Measurements from ENCODE around the gene FOXD2. TPM values are rescaled to one million over a fixed set of nuclear protein-coding genes. Genes with fewer than 3 reads are reported as not detected.
"Not testable (repeated sequence)": the region's sequence is repeated elsewhere in the genome, so short reads cannot be mapped to it uniquely, and the experiment has no call there.

The FOXD2 gene
- total RNA-seq, 4 donors from 2014 or later, result under 0.01 to 0.57 (median 0.19) TPM; not detected in 1

GRCh38 chr1:47449822-47450552, 12.1 kb downstream of the FOXD2 start:
- Histone ChIP-seq H3K36me3 (no peaks in the 10 kb centered on the region), H3K27ac (replicated peaks in 1 of 4) (no peak overlapping the region), H3K27me3 (peaks cover 3 to 100% (median 41%) of the 10 kb centered on the region in 4 donors), H3K4me3 (no peak overlapping the region), H3K9me3 (no peaks in the 10 kb centered on the region), H3K4me1 (peaks cover 4 to 16% (median 10%) of the 10 kb centered on the region in 4 donors)
- intact Hi-C loops (cut with DNase I), result no loop called here
- WGBS, result 37% methylated on average over 20 of the region's 36 CpGs
- DNase-seq (ENCODE audit: extremely low spot score), result no peak
- peak; percentile 17 to 54 (median 38) for TF ChIP-seq CTCF (IDR thresholded peaks at IDR 0.05)
- TF ChIP-seq EP300 (IDR thresholded peaks at IDR 0.05), result no peak
- TF ChIP-seq POLR2A (IDR thresholded peaks at IDR 0.05; ENCODE audit: low read depth), result no peak

GRCh38 chr1:47450606-47451005, 12.8 kb downstream of the FOXD2 start:
- 93% methylated on average over 3 of the region's 4 CpGs for WGBS
- no peak for DNase-seq (ENCODE audit: extremely low spot score)
- no peak overlapping the region for H3K4me3 ChIP-seq
- no peak overlapping the region for H3K27ac ChIP-seq (replicated peaks in 1 of 4)
- no peak for TF ChIP-seq CTCF (IDR thresholded peaks at IDR 0.05)
- TF ChIP-seq POLR2AphosphoS5 (IDR thresholded peaks at IDR 0.05), result no peak
- no peak for TF ChIP-seq POLR2A (IDR thresholded peaks at IDR 0.05; ENCODE audit: low read depth)
- TF ChIP-seq EP300 (IDR thresholded peaks at IDR 0.05), result no peak
- no peaks in the 10 kb centered on the region for H3K36me3 ChIP-seq
- H3K4me1 ChIP-seq, result peaks cover 0 to 11% (median 6%) of the 10 kb centered on the region in 4 donors
- no peaks in the 10 kb centered on the region for H3K9me3 ChIP-seq
- peaks cover 0 to 99% (median 35%) of the 10 kb centered on the region in 4 donors for H3K27me3 ChIP-seq
- intact Hi-C loops (cut with DNase I), result no loop called here

DNA sequence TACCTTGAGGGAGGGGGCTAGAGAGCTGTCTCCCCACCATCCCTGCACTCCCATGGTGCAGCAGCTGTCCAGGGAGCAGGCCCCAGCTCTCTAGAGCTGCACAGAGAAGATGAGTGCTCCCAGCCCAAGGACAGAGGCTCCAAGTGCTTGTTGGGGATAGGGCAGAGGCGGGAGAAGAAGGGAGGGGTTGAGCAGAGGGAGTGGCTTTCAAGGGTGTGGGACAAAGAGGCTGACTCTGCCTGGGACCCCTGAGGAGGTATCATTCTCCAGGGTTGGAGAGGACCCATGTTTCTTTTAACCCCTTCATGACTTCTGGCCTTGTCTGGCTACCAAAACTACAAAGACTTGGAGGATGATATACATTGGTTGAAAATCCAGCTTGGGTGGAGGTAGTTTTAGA, 14.6 kb downstream of the FOXD2 start:
- H3K4me1 ChIP-seq, result peaks cover 0 to 11% (median 6%) of the 10 kb centered on the region in 4 donors
- 100% methylated on average over 1 of the region's 1 CpG for WGBS
- DNase-seq (ENCODE audit: extremely low spot score), result no peak
- H3K9me3 ChIP-seq, result no peaks in the 10 kb centered on the region
- no peaks in the 10 kb centered on the region for H3K36me3 ChIP-seq
- intact Hi-C loops (cut with DNase I), result no loop called here
- H3K27ac ChIP-seq (replicated peaks in 1 of 4), result no peak overlapping the region
- peaks cover 0 to 99% (median 18%) of the 10 kb centered on the region in 4 donors for H3K27me3 ChIP-seq
- no peak for TF ChIP-seq CTCF (IDR thresholded peaks at IDR 0.05)
- no peak for TF ChIP-seq POLR2AphosphoS5 (IDR thresholded peaks at IDR 0.05)
- no peak for TF ChIP-seq EP300 (IDR thresholded peaks at IDR 0.05)
- TF ChIP-seq POLR2A (IDR thresholded peaks at IDR 0.05; ENCODE audit: low read depth), result no peak
- H3K4me3 ChIP-seq, result no peak overlapping the region

DNA sequence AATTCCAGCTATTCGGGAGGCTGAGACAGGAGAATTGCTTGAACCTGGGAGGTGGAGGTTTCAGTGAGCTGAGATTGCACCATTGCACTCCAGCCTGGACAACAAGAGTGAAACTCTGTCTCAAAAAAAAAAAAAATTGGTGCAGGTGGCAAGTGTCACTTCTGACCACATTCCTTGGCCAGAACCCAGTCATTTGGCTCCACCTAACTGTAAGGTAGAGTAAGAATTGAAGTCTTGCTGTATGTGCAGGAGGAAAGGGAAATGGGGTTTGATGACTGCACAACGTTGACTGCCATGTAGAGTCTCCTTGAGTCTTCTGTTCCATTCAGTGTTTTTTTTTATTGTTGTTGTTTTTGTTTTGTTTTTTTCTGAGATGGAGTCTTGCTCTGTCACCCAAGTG, 16.1 kb downstream of the FOXD2 start:
- H3K27ac ChIP-seq (replicated peaks in 1 of 4); H3K4me3 ChIP-seq; intact Hi-C loops (cut with DNase I); H3K9me3 ChIP-seq; DNase-seq (ENCODE audit: extremely low spot score); H3K36me3 ChIP-seq: not testable (repeated sequence)
- WGBS, result 86% methylated on average over 2 of the region's 2 CpGs
- peaks cover 0 to 98% (median 12%) of the 10 kb centered on the region in 4 donors for H3K27me3 ChIP-seq
- H3K4me1 ChIP-seq, result peaks cover 0 to 11% (median 6%) of the 10 kb centered on the region in 4 donors

- intact Hi-C loops (cut with DNase I), result no loop called here
- peaks cover 0 to 97% (median 3%) of the 10 kb centered on the region in 4 donors for H3K27me3 ChIP-seq
- no peaks in the 10 kb centered on the region for H3K36me3 ChIP-seq
- H3K9me3 ChIP-seq, result no peaks in the 10 kb centered on the region
- no peak overlapping the region for H3K4me3 ChIP-seq
- no peaks in the 10 kb centered on the region for H3K4me1 ChIP-seq
- 90% methylated on average over 4 of the region's 4 CpGs for WGBS
- DNase-seq (ENCODE audit: extremely low spot score), result no peak
- TF ChIP-seq EP300 (IDR thresholded peaks at IDR 0.05) (no peak), CTCF (IDR thresholded peaks at IDR 0.05) (no peak)
- H3K27ac ChIP-seq (replicated peaks in 1 of 4), result no peak overlapping the region
These were observed 18.4 kb downstream of the FOXD2 start for GRCh38 chr1:47456250-47456649.

- H3K36me3 ChIP-seq; intact Hi-C loops (cut with DNase I); H3K27ac ChIP-seq (replicated peaks in 1 of 4); DNase-seq (ENCODE audit: extremely low spot score); H3K4me1 ChIP-seq; H3K4me3 ChIP-seq; H3K9me3 ChIP-seq: not testable (repeated sequence)
- H3K27me3 ChIP-seq, result peaks cover 0 to 97% (median 7%) of the 10 kb centered on the region in 4 donors
- 88% methylated on average over 16 of the region's 16 CpGs for WGBS
These were observed 19.7 kb downstream of the FOXD2 start for GRCh38 chr1:47457547-47457946.

Data from esophagus muscularis mucosa (tissue), 4 donors.